Sigmoid colon (tissue), 7 donors: ENCODE results near the gene HLA-DQA1. TPM values are rescaled to one million over a fixed set of nuclear protein-coding genes. Genes with fewer than 3 reads are reported as not detected.
"Not testable (repeated sequence)": the region's sequence is repeated elsewhere in the genome, so short reads cannot be mapped to it uniquely, and the experiment has no call there.

Experiments
- DNase-seq: peaks from one replicate; pipeline ENCODE4 v3.0.0-alpha.2; 2019
- H3K27ac ChIP-seq, 4 donors: fragments of 200-600 bp; sonication (generic); one replicate each; pipeline ENCODE4 v1.5.1; 2016 to 2019; ENCODE audit warnings: mild to moderate bottlenecking in 1 of 4
- H3K27me3 ChIP-seq, 3 donors: fragments of 200-600 bp; sonication (generic); one replicate each; pipeline ENCODE4 v1.5.1; 2019; ENCODE audit warnings: mild to moderate bottlenecking in 1 of 3
- H3K36me3 ChIP-seq, 4 donors: fragments of 200-600 bp; sonication (generic); one replicate each; pipeline ENCODE4 v1.5.1; 2016 to 2019
- H3K4me1 ChIP-seq, 4 donors: fragments of 200-600 bp; sonication (generic); one replicate each; pipeline ENCODE4 v1.5.1; 2017 to 2019
- H3K4me3 ChIP-seq, 4 donors: fragments of 200-600 bp; sonication (generic); one replicate each; pipeline ENCODE4 v1.5.1; 2017 to 2019; ENCODE audit warnings: mild to moderate bottlenecking in 2 of 4, moderate library complexity in 1 of 4
- H3K9me3 ChIP-seq, 4 donors: fragments of 200-600 bp in 3 of 4; sonication (generic) in 3 of 4; one replicate each; pipeline versions ENCODE4 v1.5.1 to v1.6.1; 2013 to 2019
- EP300 ChIP-seq, 4 donors: sonication (generic); formaldehyde crosslinking; IDR thresholded peaks; one replicate each; pipeline ENCODE4 v1.6.1; 2017; ENCODE audit warnings: antibody characterized with exemption in 4 of 4
- POLR2A ChIP-seq, 2 donors: fragments of 450-650 bp; IDR thresholded peaks; one replicate each; pipeline ENCODE4 v1.6.1; 2016; ENCODE audit warnings: antibody characterized with exemption in 2 of 2, mild to moderate bottlenecking in 2 of 2, moderate library complexity in 2 of 2
- POLR2AphosphoS5 ChIP-seq, 4 donors: sonication (generic); formaldehyde crosslinking; IDR thresholded peaks; one replicate each; pipeline ENCODE4 v1.6.1; 2017; ENCODE audit warnings: antibody characterized with exemption in 4 of 4
- WGBS, 2 donors: extraction: QIAGEN DNeasy Blood & Tissue Kit; methylation state at CpG; one replicate each; pipeline ENCODE4 v1.1.7; 2013; 5-methylcytosine and 5-hydroxymethylcytosine counted together
- intact Hi-C: fragments of 100-400 bp; cut with DNase I; formaldehyde crosslinking; loops from one replicate; pipeline ENCODE4 v1.15.1; 2023
- polyA plus RNA-seq, 3 donors: library from polyadenylated mRNA; stranded (reverse); fragments of 200-250 nt; gene quantifications; one replicate each; pipeline ENCODE4 v1.2.3, GENCODE V29; 2013
- total RNA-seq, 4 donors: library from RNA; depleted of rRNA; stranded (reverse); fragments of >200 nt; gene quantifications; one replicate each; pipeline ENCODE4 v1.1.0, GENCODE V29; 2016
- TF ChIP-seq, protein P1 (sequence below), 4 experiments: fragments of 450-650 bp in 3 of 4; fragments of 200-600 bp in 1 of 4; IDR thresholded peaks; one replicate each; pipeline ENCODE4 v1.5.1; 2016 to 2019; ENCODE audit warnings: antibody characterized with exemption in 4 of 4, mild to moderate bottlenecking in 3 of 4, moderate library complexity in 2 of 4
- donor health status: healthy with polysubstance abuse.
- donor health status: Bipolar disorder and iron deficiency.
- donor health status: healthy.

The HLA-DQA1 gene
- total and polyA plus RNA-seq, 7 donors = 0.16 to 250 (median 9.5) TPM

DNA sequence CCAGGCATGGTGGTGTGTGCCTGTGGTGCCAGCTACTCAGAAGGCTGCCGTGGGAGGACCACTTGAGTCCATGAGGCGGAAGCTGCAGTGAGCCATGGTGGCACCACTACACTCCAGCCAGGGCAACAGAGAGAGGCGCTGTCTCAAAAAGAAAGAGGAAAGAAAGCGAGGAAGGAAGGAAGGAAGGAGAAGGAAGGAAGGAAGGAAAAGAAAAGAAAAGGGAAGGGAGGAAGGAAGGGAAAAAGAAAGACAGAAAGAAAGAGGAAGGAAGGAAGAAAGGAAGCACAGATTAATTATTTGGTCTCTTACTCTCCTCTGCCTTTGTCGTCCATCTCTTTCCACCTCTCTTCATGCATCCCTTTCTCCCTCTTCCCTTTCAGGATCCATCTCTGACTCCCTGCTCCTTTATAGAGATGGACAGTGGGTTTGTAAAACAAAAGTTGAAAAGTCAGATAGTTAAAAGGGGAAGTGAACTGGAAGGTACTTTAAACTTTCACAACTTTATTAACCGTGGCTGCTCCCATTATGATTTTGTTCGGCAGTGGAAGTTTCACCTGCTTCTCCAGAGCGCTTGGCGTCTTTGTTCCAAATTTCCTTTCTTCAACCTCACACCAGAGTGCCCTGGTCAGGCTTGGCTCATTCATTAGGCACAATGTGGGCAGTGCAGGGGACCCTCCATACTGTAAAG lies 1.5 kb downstream of the HLA-DQA1 start:
- H3K4me1 ChIP-seq = no peaks in the 10 kb centered on the region
- H3K27ac ChIP-seq = no peak overlapping the region
- no peaks in the 10 kb centered on the region for H3K36me3 ChIP-seq
- no peak overlapping the region for H3K4me3 ChIP-seq
- 59 to 74% methylated on average over 9 of the region's 9 CpGs for WGBS, 2 donors
- intact Hi-C loops = no loop called here
- no peak for DNase-seq
- TF ChIP-seq POLR2AphosphoS5 (IDR thresholded peaks at IDR 0.05) = no peak
- TF ChIP-seq EP300 (IDR thresholded peaks at IDR 0.05) = no peak
- TF ChIP-seq POLR2A (IDR thresholded peaks at IDR 0.05) = no peak
- TF ChIP-seq, protein P1, sequence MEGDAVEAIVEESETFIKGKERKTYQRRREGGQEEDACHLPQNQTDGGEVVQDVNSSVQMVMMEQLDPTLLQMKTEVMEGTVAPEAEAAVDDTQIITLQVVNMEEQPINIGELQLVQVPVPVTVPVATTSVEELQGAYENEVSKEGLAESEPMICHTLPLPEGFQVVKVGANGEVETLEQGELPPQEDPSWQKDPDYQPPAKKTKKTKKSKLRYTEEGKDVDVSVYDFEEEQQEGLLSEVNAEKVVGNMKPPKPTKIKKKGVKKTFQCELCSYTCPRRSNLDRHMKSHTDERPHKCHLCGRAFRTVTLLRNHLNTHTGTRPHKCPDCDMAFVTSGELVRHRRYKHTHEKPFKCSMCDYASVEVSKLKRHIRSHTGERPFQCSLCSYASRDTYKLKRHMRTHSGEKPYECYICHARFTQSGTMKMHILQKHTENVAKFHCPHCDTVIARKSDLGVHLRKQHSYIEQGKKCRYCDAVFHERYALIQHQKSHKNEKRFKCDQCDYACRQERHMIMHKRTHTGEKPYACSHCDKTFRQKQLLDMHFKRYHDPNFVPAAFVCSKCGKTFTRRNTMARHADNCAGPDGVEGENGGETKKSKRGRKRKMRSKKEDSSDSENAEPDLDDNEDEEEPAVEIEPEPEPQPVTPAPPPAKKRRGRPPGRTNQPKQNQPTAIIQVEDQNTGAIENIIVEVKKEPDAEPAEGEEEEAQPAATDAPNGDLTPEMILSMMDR (IDR thresholded peaks at IDR 0.05) = no peak
- no peaks in the 10 kb centered on the region for H3K9me3 ChIP-seq
- H3K27me3 ChIP-seq = peaks cover 0 to 5% (median 0%) of the 10 kb centered on the region in 3 donors

- intact Hi-C loops = loop anchor here (5.0 kb wide), 1 partner anchor 108 kb away; no protein-coding TSS in a partner anchor
- peaks cover 0 to 5% (median 0%) of the 10 kb centered on the region in 3 donors for H3K27me3 ChIP-seq
- 79 to 83% methylated on average over 8 of the region's 8 CpGs for WGBS, 2 donors
- no peaks in the 10 kb centered on the region for H3K36me3 ChIP-seq
- H3K9me3 ChIP-seq = no peaks in the 10 kb centered on the region
- no peak for DNase-seq
- no peaks in the 10 kb centered on the region for H3K4me1 ChIP-seq
- no peak overlapping the region for H3K27ac ChIP-seq
- no peak overlapping the region for H3K4me3 ChIP-seq
- no peak for TF ChIP-seq POLR2A (IDR thresholded peaks at IDR 0.05)
- no peak for TF ChIP-seq EP300 (IDR thresholded peaks at IDR 0.05)
Measured at GRCh38 chr6:32639440-32640394, 2.5 kb downstream of the HLA-DQA1 start.

- no peak for DNase-seq
- H3K9me3 ChIP-seq = no peaks in the 10 kb centered on the region
- intact Hi-C loops = loop anchor here (5.0 kb wide), 1 partner anchor 106 kb away; no protein-coding TSS in a partner anchor
- H3K27ac ChIP-seq = no peak overlapping the region
- H3K36me3 ChIP-seq = no peaks in the 10 kb centered on the region
- no peaks in the 10 kb centered on the region for H3K4me1 ChIP-seq
- WGBS, 2 donors = 82 to 83% methylated on average over 6 of the region's 6 CpGs
- no peak for TF ChIP-seq EP300 (IDR thresholded peaks at IDR 0.05)
- TF ChIP-seq, protein P1 (IDR thresholded peaks at IDR 0.05) = no peak
- no peak for TF ChIP-seq POLR2A (IDR thresholded peaks at IDR 0.05)
- TF ChIP-seq POLR2AphosphoS5 (IDR thresholded peaks at IDR 0.05) = no peak
- H3K4me3 ChIP-seq = no peak overlapping the region
- no peaks in the 10 kb centered on the region for H3K27me3 ChIP-seq
Measured at GRCh38 chr6:32641122-32641521, 3.9 kb downstream of the HLA-DQA1 start.

DNA sequence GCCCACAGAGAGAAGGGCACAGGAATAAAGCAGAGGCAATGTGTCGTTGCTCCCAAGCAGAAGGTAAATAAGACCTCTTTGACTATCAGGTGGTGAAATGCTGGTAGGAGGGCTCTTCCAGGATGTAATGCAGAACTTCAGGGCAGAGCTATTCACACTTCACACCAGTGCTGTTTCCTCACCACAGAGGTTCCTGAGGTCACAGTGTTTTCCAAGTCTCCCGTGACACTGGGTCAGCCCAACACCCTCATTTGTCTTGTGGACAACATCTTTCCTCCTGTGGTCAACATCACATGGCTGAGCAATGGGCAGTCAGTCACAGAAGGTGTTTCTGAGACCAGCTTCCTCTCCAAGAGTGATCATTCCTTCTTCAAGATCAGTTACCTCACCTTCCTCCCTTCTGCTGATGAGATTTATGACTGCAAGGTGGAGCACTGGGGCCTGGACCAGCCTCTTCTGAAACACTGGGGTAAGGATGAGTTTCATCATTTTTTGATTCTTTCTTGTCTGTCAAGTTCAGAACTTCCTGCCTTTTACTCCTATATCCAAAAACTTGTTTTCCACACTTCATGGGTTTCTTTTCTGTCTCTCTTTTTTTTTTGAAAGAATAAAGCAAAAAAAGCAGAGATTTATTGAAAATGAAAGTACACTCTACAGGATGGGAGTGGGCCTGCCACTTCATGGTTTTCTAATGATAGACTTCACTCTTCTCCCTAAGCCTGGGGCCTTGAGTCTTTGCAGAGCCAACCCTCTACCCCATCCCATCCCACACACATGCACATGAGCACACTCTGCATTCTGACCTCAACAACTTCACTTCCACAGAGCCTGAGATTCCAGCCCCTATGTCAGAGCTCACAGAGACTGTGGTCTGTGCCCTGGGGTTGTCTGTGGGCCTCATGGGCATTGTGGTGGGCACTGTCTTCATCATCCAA lies 4.8 kb downstream of the HLA-DQA1 start:
- not testable (repeated sequence) for H3K4me3 ChIP-seq, DNase-seq, H3K4me1 ChIP-seq, H3K9me3 ChIP-seq, H3K27ac ChIP-seq, H3K36me3 ChIP-seq, H3K27me3 ChIP-seq
- WGBS, 2 donors = 65 to 68% methylated on average over 2 of the region's 2 CpGs
- intact Hi-C loops = loop anchor here (5.0 kb wide), 1 partner anchor 105 kb away; no protein-coding TSS in a partner anchor

- no peaks in the 10 kb centered on the region for H3K36me3 ChIP-seq
- TF ChIP-seq POLR2A (IDR thresholded peaks at IDR 0.05) (no peak), POLR2AphosphoS5 (IDR thresholded peaks at IDR 0.05) (no peak), EP300 (IDR thresholded peaks at IDR 0.05) (no peak)
- TF ChIP-seq, protein P1 (IDR thresholded peaks at IDR 0.05) = no peak
- 86 to 87% methylated on average over 6 of the region's 6 CpGs for WGBS, 2 donors
- intact Hi-C loops = loop anchor here (5.0 kb wide), 1 partner anchor 105 kb away; no protein-coding TSS in a partner anchor
- no peaks in the 10 kb centered on the region for H3K4me1 ChIP-seq
- no peak overlapping the region for H3K4me3 ChIP-seq
- H3K9me3 ChIP-seq = no peaks in the 10 kb centered on the region
- H3K27me3 ChIP-seq = no peaks in the 10 kb centered on the region
- no peak for DNase-seq
- no peak overlapping the region for H3K27ac ChIP-seq
Measured at GRCh38 chr6:32642720-32643106, 5.5 kb downstream of the HLA-DQA1 start.
